ENCODE data around the gene TMEM169. TPM values are rescaled to one million over a fixed set of nuclear protein-coding genes. Genes with fewer than 3 reads are reported as not detected.

The TMEM169 gene
- total and polyA plus RNA-seq, 2 of the 13 experiments (the other 11 are each of a cell fraction or from before 2014, with no cell fraction given), result 1.5 to 4.5 TPM

- TF ChIP-seq ZNF570 (CRISPR knock-in tag; IDR thresholded peaks at IDR 0.05; ENCODE audit: borderline replicate concordance) (no peak), ATF7 (IDR thresholded peaks at IDR 0.05) (0 out of 2 replicates have a peak, but pooled peaks have one; percentile 36), ATF7 (CRISPR knock-in tag; IDR thresholded peaks at IDR 0.05) (no peak), ZBTB40 (IDR thresholded peaks at IDR 0.05) (0 out of 2 replicates have a peak, but pooled peaks have one; percentile 10), ZBTB40 (CRISPR knock-in tag; IDR thresholded peaks at IDR 0.05) (no peak), SP1 (IDR thresholded peaks at IDR 0.05) (0 out of 2 replicates have a peak, but pooled peaks have one; percentile 46), SP1 (CRISPR knock-in tag; IDR thresholded peaks at IDR 0.05) (no peak), NFRKB (IDR thresholded peaks at IDR 0.05) (peak; percentile 45; the same call in 1 of the 2 replicates), NBN (conservative IDR thresholded peaks at IDR 0.05) (peak; percentile 26; the same call in 1 of the 2 replicates), PHB2 (IDR thresholded peaks at IDR 0.05; ENCODE audit: partially characterized antibody) (peak; percentile 80), ONECUT2 (CRISPR knock-in tag; IDR thresholded peaks at IDR 0.05) (0 out of 2 replicates have a peak, but pooled peaks have one; percentile 3), CREB1 (IDR thresholded peaks at IDR 0.05) (peak; percentile 29; the same call in 1 of the 2 replicates), CREB1 (CRISPR knock-in tag; IDR thresholded peaks at IDR 0.05) (no peak), FOXK2 (IDR thresholded peaks at IDR 0.05) (0 out of 2 replicates have a peak, but pooled peaks have one; percentile 12), RAD51 (IDR thresholded peaks at IDR 0.05; ENCODE audit: borderline replicate concordance) (peak; percentile 15; the same call in 1 of the 2 replicates), PLRG1 (conservative IDR thresholded peaks at IDR 0.05) (peak; percentile 84; the same call in 1 of the 2 replicates), ZFY (CRISPR knock-in tag; IDR thresholded peaks at IDR 0.05) (no peak)
- TF ChIP-seq, protein P1, sequence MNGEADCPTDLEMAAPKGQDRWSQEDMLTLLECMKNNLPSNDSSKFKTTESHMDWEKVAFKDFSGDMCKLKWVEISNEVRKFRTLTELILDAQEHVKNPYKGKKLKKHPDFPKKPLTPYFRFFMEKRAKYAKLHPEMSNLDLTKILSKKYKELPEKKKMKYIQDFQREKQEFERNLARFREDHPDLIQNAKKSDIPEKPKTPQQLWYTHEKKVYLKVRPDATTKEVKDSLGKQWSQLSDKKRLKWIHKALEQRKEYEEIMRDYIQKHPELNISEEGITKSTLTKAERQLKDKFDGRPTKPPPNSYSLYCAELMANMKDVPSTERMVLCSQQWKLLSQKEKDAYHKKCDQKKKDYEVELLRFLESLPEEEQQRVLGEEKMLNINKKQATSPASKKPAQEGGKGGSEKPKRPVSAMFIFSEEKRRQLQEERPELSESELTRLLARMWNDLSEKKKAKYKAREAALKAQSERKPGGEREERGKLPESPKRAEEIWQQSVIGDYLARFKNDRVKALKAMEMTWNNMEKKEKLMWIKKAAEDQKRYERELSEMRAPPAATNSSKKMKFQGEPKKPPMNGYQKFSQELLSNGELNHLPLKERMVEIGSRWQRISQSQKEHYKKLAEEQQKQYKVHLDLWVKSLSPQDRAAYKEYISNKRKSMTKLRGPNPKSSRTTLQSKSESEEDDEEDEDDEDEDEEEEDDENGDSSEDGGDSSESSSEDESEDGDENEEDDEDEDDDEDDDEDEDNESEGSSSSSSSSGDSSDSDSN (CRISPR knock-in tag; IDR thresholded peaks at IDR 0.05), result no peak
- TF ChIP-seq, protein P2, sequence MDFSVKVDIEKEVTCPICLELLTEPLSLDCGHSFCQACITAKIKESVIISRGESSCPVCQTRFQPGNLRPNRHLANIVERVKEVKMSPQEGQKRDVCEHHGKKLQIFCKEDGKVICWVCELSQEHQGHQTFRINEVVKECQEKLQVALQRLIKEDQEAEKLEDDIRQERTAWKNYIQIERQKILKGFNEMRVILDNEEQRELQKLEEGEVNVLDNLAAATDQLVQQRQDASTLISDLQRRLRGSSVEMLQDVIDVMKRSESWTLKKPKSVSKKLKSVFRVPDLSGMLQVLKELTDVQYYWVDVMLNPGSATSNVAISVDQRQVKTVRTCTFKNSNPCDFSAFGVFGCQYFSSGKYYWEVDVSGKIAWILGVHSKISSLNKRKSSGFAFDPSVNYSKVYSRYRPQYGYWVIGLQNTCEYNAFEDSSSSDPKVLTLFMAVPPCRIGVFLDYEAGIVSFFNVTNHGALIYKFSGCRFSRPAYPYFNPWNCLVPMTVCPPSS (IDR thresholded peaks at IDR 0.05), result 0 out of 2 replicates have a peak, but pooled peaks have one; percentile 34
Measured at GRCh38 chr2:216098421-216099334, 17.0 kb downstream of the TMEM169 start (continued).
